Loucy (cell line): Measurements from ENCODE around the gene LRRC4C.

Source experiments
- EZH2phosphoT487 ChIP-seq: fragments of 200-600 bp; IDR thresholded peaks from 2 replicates; pipeline ENCODE4 v1.6.1; 2018; ENCODE audit warnings: antibody characterized with exemption, mild to moderate bottlenecking, moderate library complexity, borderline replicate concordance
- TF ChIP-seq, protein P1 (sequence below): fragments of 200-600 bp; sonication (generic); conservative IDR thresholded peaks from 2 replicates; pipeline ENCODE4 v1.5.1; 2014; ENCODE audit warnings: mild to moderate bottlenecking, antibody characterized with exemption, low read length

DNA sequence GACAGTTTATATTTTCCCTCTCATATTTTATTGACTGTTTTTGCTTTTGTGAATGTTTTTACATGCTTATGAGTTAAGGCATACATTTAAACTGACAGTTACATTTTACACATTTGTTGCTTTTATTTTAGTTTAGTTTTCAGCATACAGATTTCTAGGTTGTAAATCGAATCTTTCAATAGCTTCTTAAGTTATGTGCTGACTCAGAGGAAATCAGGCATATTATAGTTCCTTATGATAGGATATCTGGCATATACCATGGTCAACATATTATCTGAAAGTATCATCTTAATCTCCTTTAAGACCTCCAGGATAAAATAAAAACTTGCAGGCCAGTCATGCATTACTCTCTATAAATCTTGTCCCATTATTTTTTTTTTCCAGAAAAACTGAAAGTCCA, 916.6 kb downstream of the LRRC4C start:
- TF ChIP-seq, protein P1, sequence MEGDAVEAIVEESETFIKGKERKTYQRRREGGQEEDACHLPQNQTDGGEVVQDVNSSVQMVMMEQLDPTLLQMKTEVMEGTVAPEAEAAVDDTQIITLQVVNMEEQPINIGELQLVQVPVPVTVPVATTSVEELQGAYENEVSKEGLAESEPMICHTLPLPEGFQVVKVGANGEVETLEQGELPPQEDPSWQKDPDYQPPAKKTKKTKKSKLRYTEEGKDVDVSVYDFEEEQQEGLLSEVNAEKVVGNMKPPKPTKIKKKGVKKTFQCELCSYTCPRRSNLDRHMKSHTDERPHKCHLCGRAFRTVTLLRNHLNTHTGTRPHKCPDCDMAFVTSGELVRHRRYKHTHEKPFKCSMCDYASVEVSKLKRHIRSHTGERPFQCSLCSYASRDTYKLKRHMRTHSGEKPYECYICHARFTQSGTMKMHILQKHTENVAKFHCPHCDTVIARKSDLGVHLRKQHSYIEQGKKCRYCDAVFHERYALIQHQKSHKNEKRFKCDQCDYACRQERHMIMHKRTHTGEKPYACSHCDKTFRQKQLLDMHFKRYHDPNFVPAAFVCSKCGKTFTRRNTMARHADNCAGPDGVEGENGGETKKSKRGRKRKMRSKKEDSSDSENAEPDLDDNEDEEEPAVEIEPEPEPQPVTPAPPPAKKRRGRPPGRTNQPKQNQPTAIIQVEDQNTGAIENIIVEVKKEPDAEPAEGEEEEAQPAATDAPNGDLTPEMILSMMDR: no peak
- TF ChIP-seq EZH2phosphoT487: no peak
